GM18526 (cell line): Measurements from ENCODE around the gene CXCL14.

ENCODE experiments used
- POLR2A ChIP-seq: IDR thresholded peaks from 3 replicates; pipeline ENCODE4 v1.6.1; 2011; ENCODE audit not compliant: insufficient read length; ENCODE audit errors: extremely low read depth

The CXCL14 gene

DNA sequence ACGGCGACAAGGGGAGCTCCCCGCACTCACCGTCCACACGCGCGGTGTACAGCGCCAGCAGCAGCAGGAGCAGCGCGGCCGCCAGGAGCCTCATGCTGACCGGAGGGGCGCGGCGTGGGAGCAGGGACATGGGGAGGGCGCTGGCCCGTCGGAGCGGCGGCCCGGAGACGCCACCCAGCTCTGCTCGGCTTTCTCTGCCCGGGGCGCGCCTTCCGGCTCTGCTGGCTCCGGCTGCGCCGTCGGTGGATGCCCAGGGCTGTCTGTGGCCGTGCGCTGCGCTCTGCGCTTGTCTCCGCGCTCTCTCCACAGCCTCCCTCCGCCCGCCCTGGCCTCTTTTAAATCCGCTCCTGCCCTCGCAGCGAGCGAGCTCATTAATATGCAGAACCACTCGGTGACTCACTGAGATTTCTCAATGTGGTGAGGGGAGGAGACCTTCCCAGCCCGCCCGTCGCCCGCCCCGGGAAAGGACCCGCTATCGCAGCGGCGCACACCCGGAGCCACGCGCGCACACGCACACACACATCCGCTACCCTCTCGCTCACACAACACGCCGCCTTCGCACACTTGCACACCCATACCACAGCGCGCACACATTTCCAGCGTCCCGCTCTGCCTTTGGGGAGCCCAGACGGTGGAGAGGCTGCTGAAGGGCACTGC, at the start of gene CXCL14:
Gene CXCL14, minus strand, starts transcription at position 307 of the 657 bp plus-strand sequence. Its CDS starts 213 bp downstream, at position 94.
- TF ChIP-seq POLR2A, result no peak

- TF ChIP-seq POLR2A, result no peak
Observed at GRCh38 chr5:135626636-135627035, 47.8 kb upstream of the CXCL14 start.

- TF ChIP-seq POLR2A, result no peak
Observed at GRCh38 chr5:135625961-135626360, 47.2 kb upstream of the CXCL14 start.

DNA sequence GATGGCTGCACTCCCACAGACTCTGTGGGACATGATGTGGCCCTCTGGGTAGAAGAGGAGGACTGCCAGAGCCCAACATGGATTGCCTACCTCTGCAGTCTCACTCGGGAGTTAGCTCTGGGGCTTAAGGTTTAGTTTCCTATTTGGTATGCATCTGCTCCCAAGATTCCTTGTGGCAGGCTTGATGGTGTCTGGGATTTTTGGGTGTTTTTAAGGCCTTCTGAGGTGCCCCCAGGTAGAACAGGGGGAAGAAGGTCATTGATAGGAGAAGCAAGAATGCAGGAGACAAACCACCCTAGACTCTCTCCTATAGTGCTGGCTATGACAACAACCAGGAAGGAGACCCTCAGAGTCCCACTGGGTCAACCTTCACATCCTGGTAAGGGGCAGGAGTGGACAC, 46.7 kb upstream of the CXCL14 start:
- no peak for TF ChIP-seq POLR2A

GRCh38 chr5:135625061-135625460, 46.3 kb upstream of the CXCL14 start:
- TF ChIP-seq POLR2A, result no peak

DNA sequence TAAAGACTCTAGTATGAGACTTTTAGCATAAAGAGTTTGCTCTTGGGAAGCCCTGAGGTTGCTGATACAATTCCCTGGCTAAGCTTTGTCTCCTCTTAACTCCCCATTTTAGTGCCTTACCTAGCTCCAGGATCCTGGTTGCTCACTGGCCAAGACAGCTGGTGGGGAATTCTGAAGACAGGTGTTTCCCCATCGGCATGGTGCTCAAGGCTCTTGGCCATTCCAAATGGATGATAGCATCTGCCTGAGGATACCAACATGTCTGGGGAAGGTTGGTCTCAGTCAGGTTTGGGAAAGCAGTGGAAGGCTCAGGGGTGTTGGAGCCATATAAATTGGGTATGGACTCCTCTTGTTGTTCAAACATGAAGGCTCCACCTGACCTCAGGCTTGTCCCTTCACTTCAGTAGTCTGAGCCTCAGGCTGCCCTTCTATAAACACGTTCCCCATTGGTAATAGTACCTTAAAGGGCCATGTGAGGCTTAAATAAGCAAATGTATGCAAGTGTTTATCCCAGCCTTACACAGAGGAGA, 44.5 kb upstream of the CXCL14 start:
- TF ChIP-seq POLR2A, result no peak

GRCh38 chr5:135615581-135616260, 36.9 kb upstream of the CXCL14 start:
- TF ChIP-seq POLR2A, result no peak

DNA sequence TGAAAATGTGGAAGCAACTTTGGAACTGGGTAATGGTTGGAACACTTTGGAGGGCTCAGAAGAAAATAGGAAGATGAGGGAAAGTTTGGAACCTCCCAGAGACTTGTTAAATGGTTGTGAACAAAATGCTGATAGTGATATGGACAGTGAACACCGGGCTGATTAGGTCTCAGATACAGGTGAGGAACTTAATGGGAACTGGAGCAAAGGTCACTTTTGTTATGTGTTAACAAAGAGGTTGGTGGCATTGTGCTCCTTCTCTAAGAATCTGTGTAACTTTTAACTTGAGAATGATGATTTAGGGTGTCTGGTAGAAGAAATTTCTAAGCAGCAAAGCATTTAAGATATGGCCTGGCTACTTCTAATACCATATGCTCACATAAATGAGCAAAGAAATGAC, 36.4 kb upstream of the CXCL14 start:
- TF ChIP-seq POLR2A, result no peak

- TF ChIP-seq POLR2A, result no peak
Observed at GRCh38 chr5:135609981-135610380, 31.2 kb upstream of the CXCL14 start.

- no peak for TF ChIP-seq POLR2A
Observed at GRCh38 chr5:135608761-135609443, 30.1 kb upstream of the CXCL14 start.

DNA sequence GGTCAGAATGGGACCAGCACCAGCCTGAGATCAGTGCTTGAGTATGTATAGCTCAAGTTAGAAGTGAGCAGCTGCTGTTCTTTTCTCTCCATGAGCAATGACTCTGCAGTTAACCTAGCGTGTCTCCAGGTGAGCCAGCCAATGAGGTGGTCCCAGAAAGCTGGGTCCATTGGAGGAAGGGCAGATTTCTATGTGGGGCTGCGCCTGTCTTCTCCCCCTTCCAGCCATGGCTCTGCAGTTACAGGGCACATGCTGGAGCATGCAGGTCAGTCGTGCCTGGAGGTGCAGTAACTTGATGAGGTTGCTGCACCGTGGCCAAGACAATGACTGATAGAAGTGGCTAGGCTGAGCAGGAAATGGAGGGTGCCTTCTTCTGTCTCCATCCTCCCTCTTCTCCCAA, 29.6 kb upstream of the CXCL14 start:
- TF ChIP-seq POLR2A, result no peak

GRCh38 chr5:135606431-135606830, 27.6 kb upstream of the CXCL14 start:
- TF ChIP-seq POLR2A, result no peak

DNA sequence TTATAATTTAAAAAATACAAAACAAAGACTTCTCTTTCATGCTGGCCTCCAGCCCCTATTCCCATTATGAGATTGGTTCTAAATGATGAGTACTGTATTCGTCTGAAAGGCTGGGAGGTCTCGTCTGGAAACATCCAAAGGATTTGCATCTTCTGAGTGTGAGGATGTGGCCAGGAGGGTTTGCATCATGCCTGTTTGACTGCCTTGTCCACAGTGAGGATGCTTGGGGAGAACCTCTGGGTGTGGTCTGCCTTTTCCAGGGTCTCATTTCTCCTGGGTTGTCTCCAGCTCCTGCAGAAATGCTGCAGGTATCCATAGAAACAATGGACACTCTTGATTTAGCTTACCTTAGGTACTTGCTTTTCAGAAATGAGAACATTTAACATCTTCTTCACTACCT, 26.4 kb upstream of the CXCL14 start:
- TF ChIP-seq POLR2A, result no peak

DNA sequence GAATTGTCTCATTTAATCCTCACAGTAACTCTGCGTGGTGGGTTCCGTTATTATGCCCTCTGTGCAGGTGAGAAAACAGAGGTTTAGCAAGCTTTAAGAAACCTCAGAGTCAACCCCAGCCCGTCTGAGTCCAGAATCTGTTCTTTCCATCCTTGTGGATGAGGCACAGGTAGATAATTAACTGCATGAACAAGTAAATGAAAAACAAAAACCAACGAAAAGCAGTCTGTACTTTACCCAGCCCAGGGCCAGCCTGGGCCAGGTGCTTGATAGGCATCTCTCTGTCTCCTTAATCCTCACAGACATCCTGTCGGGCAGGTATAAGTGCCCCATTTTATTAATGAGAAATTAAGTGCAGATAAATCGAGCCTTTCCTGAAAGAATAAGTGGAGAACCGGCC, 25.3 kb upstream of the CXCL14 start:
- TF ChIP-seq POLR2A, result no peak

DNA sequence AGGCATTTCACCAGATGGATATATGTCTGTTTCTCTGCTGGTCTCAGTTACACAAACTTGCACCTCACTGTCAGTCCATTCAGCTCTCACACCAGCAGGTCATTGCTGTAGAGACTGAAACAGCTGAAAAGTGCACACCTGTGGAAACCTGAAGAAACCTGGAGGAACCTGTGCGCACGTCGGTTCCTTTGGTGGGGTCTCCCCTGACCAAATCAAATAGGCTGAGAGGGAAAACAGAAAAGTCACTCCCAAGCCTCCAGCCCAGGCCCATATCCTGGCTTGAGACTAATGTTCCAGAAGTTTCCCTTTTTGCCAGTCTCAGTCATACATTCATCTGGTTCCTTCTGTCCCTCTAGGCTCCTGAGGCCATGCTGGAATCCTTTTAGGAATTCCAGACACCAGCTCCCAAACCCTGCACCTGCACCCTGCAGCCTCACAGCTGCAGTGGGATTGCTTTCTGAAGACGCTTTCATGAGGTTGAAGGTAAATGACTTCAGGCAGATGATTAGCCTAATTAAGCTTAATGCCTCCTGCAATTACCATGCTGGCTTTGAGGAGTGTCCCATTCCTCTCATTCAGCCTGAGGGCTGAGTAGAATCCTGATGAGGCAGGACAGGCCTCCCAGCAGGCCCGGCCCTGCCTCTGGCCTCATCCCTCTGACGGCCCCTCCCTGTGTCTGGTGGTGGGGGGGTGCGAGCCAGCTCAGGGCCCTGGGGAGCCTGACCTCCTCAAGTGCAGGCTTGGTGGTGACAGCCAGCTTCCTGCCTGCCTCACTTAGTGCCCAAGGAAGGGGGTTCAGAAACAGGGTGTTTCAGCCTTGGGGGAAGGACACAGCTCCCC, 24.3 kb upstream of the CXCL14 start:
- TF ChIP-seq POLR2A, result no peak
